ENCODE results near the gene NEK10. TPM values are rescaled to one million over a fixed set of nuclear protein-coding genes. Genes with fewer than 3 reads are reported as not detected.
A peak's percentile ranks its signal among the peaks of the same experiment; 100 is the strongest.

NEK10 gene
- total RNA-seq, 3 donors from 2014 or later (not counting 1 experiment from before 2014, with no cell fraction given) = 0.68 to 1.6 (median 0.80) TPM

DNA sequence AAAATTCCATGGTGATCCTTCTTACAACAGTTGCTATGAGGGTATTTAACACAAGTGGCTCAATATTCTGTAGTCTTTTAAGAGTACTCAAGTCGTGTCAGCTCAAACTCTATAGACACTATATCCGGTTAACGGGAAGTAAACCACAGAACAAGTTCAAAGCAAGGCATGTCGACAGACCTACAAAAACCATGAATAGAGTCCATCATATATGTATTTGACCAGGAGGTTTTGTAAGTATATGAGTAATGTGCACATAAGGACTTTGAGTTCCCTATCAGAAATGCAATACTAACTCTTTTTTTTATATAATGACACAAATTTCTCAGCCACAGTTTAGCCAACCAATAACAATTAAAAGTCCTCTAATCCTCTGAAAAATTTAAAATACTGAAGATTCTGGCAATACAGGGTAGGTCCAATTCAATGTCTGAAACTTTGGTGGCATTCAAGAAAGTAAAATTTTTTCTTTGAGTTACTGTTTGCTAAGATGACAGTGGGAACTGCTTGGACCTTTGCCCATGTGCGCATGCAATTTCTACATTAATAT lies 93.7 kb downstream of the NEK10 start:
- Histone ChIP-seq H3K4me1 (ENCODE audit: control insufficient read depth, insufficient read depth, low read length) (no peaks in the 10 kb centered on the region), H3K9me3 (ENCODE audit: control insufficient read depth, insufficient read depth, low read length) (no peaks in the 10 kb centered on the region), H3K36me3 (ENCODE audit: control insufficient read depth, insufficient read depth, low read length) (no peaks in the 10 kb centered on the region), H3K27me3 (ENCODE audit: control insufficient read depth, insufficient read depth, low read length) (no peaks in the 10 kb centered on the region), H3K4me3 (ENCODE audit: low read length) (no peak overlapping the region), H3K27ac (ENCODE audit: low read length) (no peak overlapping the region)
- Mint-ChIP-seq H3K4me1 (no peaks in the 10 kb centered on the region), H3K36me3 (no peaks in the 10 kb centered on the region), H3K9me3 (no peaks in the 10 kb centered on the region), H3K4me3 (no peak overlapping the region), H3K27ac (no peak overlapping the region), H3K27me3 (ENCODE audit: low read depth in 2 of 2) (no peaks in the 10 kb centered on the region)
- intact Hi-C loops (cut with micrococcal nuclease) = no loop called here
- TF ChIP-seq, protein P1, sequence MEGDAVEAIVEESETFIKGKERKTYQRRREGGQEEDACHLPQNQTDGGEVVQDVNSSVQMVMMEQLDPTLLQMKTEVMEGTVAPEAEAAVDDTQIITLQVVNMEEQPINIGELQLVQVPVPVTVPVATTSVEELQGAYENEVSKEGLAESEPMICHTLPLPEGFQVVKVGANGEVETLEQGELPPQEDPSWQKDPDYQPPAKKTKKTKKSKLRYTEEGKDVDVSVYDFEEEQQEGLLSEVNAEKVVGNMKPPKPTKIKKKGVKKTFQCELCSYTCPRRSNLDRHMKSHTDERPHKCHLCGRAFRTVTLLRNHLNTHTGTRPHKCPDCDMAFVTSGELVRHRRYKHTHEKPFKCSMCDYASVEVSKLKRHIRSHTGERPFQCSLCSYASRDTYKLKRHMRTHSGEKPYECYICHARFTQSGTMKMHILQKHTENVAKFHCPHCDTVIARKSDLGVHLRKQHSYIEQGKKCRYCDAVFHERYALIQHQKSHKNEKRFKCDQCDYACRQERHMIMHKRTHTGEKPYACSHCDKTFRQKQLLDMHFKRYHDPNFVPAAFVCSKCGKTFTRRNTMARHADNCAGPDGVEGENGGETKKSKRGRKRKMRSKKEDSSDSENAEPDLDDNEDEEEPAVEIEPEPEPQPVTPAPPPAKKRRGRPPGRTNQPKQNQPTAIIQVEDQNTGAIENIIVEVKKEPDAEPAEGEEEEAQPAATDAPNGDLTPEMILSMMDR (IDR thresholded peaks at IDR 0.05) = no peak
- ATAC-seq (no peak), DNase-seq (no peak)
- WGBS (ENCODE audit: insufficient coverage) = 91% methylated on average over 4 of the region's 5 CpGs

DNA sequence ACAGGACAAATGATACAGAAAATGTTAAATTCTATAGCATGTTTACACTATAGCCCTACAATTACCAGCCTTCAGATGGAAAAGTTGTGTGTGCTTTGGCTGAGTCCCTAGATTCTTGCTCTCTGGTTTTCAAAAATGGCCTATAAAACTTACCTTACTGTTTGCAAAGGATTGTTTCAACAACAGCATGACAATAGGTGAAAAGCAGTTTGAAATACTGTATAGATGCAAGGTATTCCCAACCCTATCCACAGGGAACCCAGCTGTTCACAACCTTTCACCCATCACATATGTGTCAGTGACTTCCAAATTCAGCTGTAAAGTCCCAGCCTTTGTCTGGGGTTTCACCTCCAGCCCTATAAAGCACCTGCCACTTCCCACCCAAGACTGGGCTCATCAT lies 97.3 kb downstream of the NEK10 start:
- TF ChIP-seq, protein P1 (IDR thresholded peaks at IDR 0.05) = no peak
- Mint-ChIP-seq H3K36me3 (no peaks in the 10 kb centered on the region), H3K27me3 (ENCODE audit: low read depth in 2 of 2) (peaks cover 0 to 3% of the 10 kb centered on the region in 2 donors), H3K9me3 (peaks cover 0 to 3% of the 10 kb centered on the region in 2 donors), H3K4me1 (no peaks in the 10 kb centered on the region), H3K27ac (no peak overlapping the region), H3K4me3 (no peak overlapping the region)
- intact Hi-C loops (cut with micrococcal nuclease) = no loop called here
- DNase-seq = no peak
- H3K9me3 ChIP-seq (ENCODE audit: control insufficient read depth, insufficient read depth, low read length) = no peaks in the 10 kb centered on the region
- no peaks in the 10 kb centered on the region for H3K36me3 ChIP-seq (ENCODE audit: control insufficient read depth, insufficient read depth, low read length)
- H3K27me3 ChIP-seq (ENCODE audit: control insufficient read depth, insufficient read depth, low read length) = no peaks in the 10 kb centered on the region
- H3K27ac ChIP-seq (ENCODE audit: low read length) = no peak overlapping the region
- no peak overlapping the region for H3K4me3 ChIP-seq (ENCODE audit: low read length)
- ATAC-seq = no peak
- no peaks in the 10 kb centered on the region for H3K4me1 ChIP-seq (ENCODE audit: control insufficient read depth, insufficient read depth, low read length)

DNA sequence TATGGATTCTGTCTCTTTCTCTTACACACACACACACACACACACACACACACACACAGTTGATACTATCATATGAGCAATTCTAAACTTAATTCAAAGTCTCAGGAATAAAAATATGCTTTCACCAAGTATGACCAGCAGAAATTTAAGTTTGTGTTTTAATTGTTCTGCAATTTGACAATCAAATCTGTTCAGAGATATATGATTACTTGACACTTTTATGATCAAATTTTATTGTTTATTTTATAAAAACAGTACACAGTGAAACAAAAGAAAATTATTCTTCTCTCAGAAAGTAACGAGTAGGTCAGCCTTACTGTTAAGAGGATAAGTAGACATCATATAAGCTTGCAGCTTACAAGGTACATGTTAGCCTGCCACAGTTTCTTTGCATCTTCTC lies 114.3 kb downstream of the NEK10 start:
- 100% methylated on average over 1 of the region's 1 CpG for WGBS (ENCODE audit: insufficient coverage)
- Histone ChIP-seq H3K9me3 (ENCODE audit: control insufficient read depth, insufficient read depth, low read length) (no peaks in the 10 kb centered on the region), H3K36me3 (ENCODE audit: control insufficient read depth, insufficient read depth, low read length) (no peaks in the 10 kb centered on the region), H3K4me3 (ENCODE audit: low read length) (no peak overlapping the region), H3K27ac (ENCODE audit: low read length) (no peak overlapping the region), H3K27me3 (ENCODE audit: control insufficient read depth, insufficient read depth, low read length) (no peaks in the 10 kb centered on the region), H3K4me1 (ENCODE audit: control insufficient read depth, insufficient read depth, low read length) (no peaks in the 10 kb centered on the region)
- no peaks in the 10 kb centered on the region for H3K36me3 Mint-ChIP-seq
- DNase-seq = no peak
- H3K27ac Mint-ChIP-seq = no peak overlapping the region
- H3K4me1 Mint-ChIP-seq = no peaks in the 10 kb centered on the region
- ATAC-seq = no peak
- TF ChIP-seq, protein P1 (IDR thresholded peaks at IDR 0.05) = no peak
- no peak overlapping the region for H3K4me3 Mint-ChIP-seq
- no peaks in the 10 kb centered on the region for H3K9me3 Mint-ChIP-seq
- intact Hi-C loops (cut with micrococcal nuclease) = no loop called here
- peaks cover 0 to 6% of the 10 kb centered on the region in 2 donors for H3K27me3 Mint-ChIP-seq (ENCODE audit: low read depth in 2 of 2)

DNA sequence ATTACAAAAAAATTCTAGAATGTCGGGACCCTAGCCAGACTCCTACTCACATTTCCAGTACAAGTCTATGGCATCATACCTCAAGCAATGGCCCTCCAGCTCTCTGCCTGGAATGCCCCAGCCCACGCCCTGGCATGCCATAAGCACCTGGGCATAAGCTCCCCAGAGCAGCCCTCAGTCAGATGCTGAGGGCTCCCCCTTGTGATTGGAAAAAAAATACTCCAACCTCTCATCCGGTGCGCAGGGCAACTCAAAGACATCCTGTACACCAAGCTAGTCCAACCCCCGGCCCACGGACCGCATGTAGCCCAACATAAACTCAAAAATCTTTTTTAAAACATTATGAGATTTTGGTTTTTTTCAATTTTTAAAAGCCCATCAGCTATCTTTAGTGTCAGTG lies 115.4 kb downstream of the NEK10 start:
- H3K27ac ChIP-seq (ENCODE audit: low read length) = no peak overlapping the region
- H3K27ac Mint-ChIP-seq = no peak overlapping the region
- no peaks in the 10 kb centered on the region for H3K27me3 ChIP-seq (ENCODE audit: control insufficient read depth, insufficient read depth, low read length)
- DNase-seq (peak in 1 of 2 donors; percentile 13), ATAC-seq (no peak)
- WGBS (ENCODE audit: insufficient coverage) = 39% methylated on average over 4 of the region's 7 CpGs
- no peaks in the 10 kb centered on the region for H3K9me3 ChIP-seq (ENCODE audit: control insufficient read depth, insufficient read depth, low read length)
- no peak overlapping the region for H3K4me3 Mint-ChIP-seq
- TF ChIP-seq, protein P1 (IDR thresholded peaks at IDR 0.05) = no peak
- H3K4me1 Mint-ChIP-seq = no peaks in the 10 kb centered on the region
- intact Hi-C loops (cut with micrococcal nuclease) = no loop called here
- no peaks in the 10 kb centered on the region for H3K36me3 ChIP-seq (ENCODE audit: control insufficient read depth, insufficient read depth, low read length)
- peaks cover 0 to 5% of the 10 kb centered on the region in 2 donors for H3K9me3 Mint-ChIP-seq
- peaks cover 0 to 6% of the 10 kb centered on the region in 2 donors for H3K27me3 Mint-ChIP-seq (ENCODE audit: low read depth in 2 of 2)
- H3K4me3 ChIP-seq (ENCODE audit: low read length) = no peak overlapping the region
- H3K4me1 ChIP-seq (ENCODE audit: control insufficient read depth, insufficient read depth, low read length) = no peaks in the 10 kb centered on the region
- no peaks in the 10 kb centered on the region for H3K36me3 Mint-ChIP-seq
